B cell (primary cell): ENCODE results near the gene CHIA. TPM values are rescaled to one million over a fixed set of nuclear protein-coding genes. Genes with fewer than 3 reads are reported as not detected.

ENCODE experiments used
- ATAC-seq: fragments of 200-7000 bp; cut with Tn5 transposase; one replicate; pipeline ENCODE4 v1.10.0; 2021; ENCODE audit warnings: low read depth, mild to moderate bottlenecking, moderate number of reproducible peaks, moderate library complexity
- CTCF ChIA-PET: fragments of 350-600 bp; sonication (Branson Sonifier 250); formaldehyde crosslinking; loops from one replicate; lab custom pipeline; 2021; ENCODE audit warnings: antibody characterized with exemption, inconsistent platforms; lab: Charles Lee
- POLR2A ChIA-PET: fragments of 350-600 bp; sonication (Branson Sonifier 250); formaldehyde crosslinking; loops from one replicate; lab custom pipeline; 2021; ENCODE audit warnings: antibody characterized with exemption; lab: Charles Lee
- DNase-seq: peaks from one replicate; pipeline ENCODE4 v3.0.0; 2013
- H2AFZ ChIP-seq: 2 replicates; pipeline ENCODE4 v1.6.1; 2012; ENCODE audit warnings: mild to moderate bottlenecking, low read depth, low read length; ENCODE audit not compliant: insufficient read depth, poor library complexity, severe bottlenecking
- H3K27ac ChIP-seq, 2 donors: 1 replicate in 1 of 2; 2 replicates in 1 of 2; pipeline ENCODE4 v1.5.1; 2012 to 2013; ENCODE audit warnings: low read length in 2 of 2, mild to moderate bottlenecking in 2 of 2, moderate library complexity in 1 of 2
- H3K27me3 ChIP-seq, 4 experiments: fragments of 200-600 bp in 1 of 4; sonication (generic) in 1 of 4; replicated peaks in 1 of 4; 1 replicate in 2 of 4; 2 replicates in 2 of 4; pipeline versions ENCODE4 v1.6.1 to v1.7.0; 2013 to 2016; ENCODE audit warnings: low read length in 3 of 4, mild to moderate bottlenecking in 2 of 4, mixed read lengths in 1 of 4, moderate library complexity in 1 of 4; ENCODE audit not compliant: insufficient read depth in 4 of 4, control insufficient read depth in 3 of 4; ENCODE audit errors: control extremely low read depth in 1 of 4
- H3K36me3 ChIP-seq, 2 experiments: replicated peaks in 1 of 2; 1 replicate in 1 of 2; 2 replicates in 1 of 2; pipeline versions ENCODE4 v1.6.1 to v1.7.1; 2013; ENCODE audit warnings: low read length in 1 of 2; ENCODE audit not compliant: insufficient read depth in 2 of 2, control insufficient read depth in 1 of 2; ENCODE audit errors: control extremely low read depth in 1 of 2, extremely low read depth in 1 of 2
- H3K4me1 ChIP-seq, 2 donors: fragments of 200-600 bp in 1 of 2; sonication (generic) in 1 of 2; 1 replicate in 1 of 2; 2 replicates in 1 of 2; pipeline versions ENCODE4 v1.5.1 to v1.6.1; 2013 to 2017; ENCODE audit warnings: low read length in 2 of 2; ENCODE audit not compliant: control insufficient read depth in 2 of 2, insufficient read depth in 2 of 2
- H3K4me2 ChIP-seq: replicated peaks from 2 replicates; pipeline ENCODE3; 2012; ENCODE audit warnings: mild to moderate bottlenecking, low read depth, low read length; ENCODE audit not compliant: poor library complexity, severe bottlenecking
- H3K4me3 ChIP-seq, 5 experiments: fragments of 200-600 bp in 1 of 5; sonication (generic) in 1 of 5; 1 replicate in 3 of 5; 2 replicates in 2 of 5; pipeline versions ENCODE4 v1.5.1 to v1.7.0; 2011 to 2016; ENCODE audit warnings: low read length in 4 of 5, mild to moderate bottlenecking in 4 of 5, low read depth in 2 of 5, control low read depth in 1 of 5, moderate library complexity in 1 of 5; ENCODE audit not compliant: insufficient read depth in 1 of 5; ENCODE audit errors: control extremely low read depth in 1 of 5, extremely low read depth in 1 of 5
- H3K79me2 ChIP-seq: fragments of 200-600 bp; sonication (generic); one replicate; pipeline ENCODE4 v1.6.0; 2016; ENCODE audit warnings: low read length; ENCODE audit not compliant: control insufficient read depth, insufficient read depth
- H3K9ac ChIP-seq: fragments of 200-600 bp; sonication (generic); 2 replicates; pipeline ENCODE4 v1.6.1; 2017; ENCODE audit warnings: mild to moderate bottlenecking, low read length, moderate library complexity
- H3K9me3 ChIP-seq, 3 donors: one replicate each; pipeline versions ENCODE4 v1.6.1 to v1.7.1; 2013; ENCODE audit warnings: low read length in 2 of 3; ENCODE audit not compliant: control insufficient read depth in 2 of 3, insufficient read depth in 1 of 3; ENCODE audit errors: control extremely low read depth in 1 of 3
- H4K20me1 ChIP-seq: 2 replicates; pipeline ENCODE4 v1.6.0; 2012; ENCODE audit warnings: mild to moderate bottlenecking, low read length; ENCODE audit not compliant: insufficient read depth, control insufficient read depth, poor library complexity, severe bottlenecking
- H3K27ac Mint-ChIP-seq: one replicate; pipeline ENCODE4 v1.8.0; 2021; ENCODE audit warnings: mixed read lengths
- H3K27me3 Mint-ChIP-seq: one replicate; pipeline ENCODE4 v1.8.0; 2021; ENCODE audit warnings: mixed read lengths
- H3K4me1 Mint-ChIP-seq: one replicate; pipeline ENCODE4 v1.8.0; 2021; ENCODE audit warnings: mixed read lengths
- H3K4me3 Mint-ChIP-seq: one replicate; pipeline ENCODE4 v1.8.0; 2021; ENCODE audit warnings: mixed read lengths
- H3K9me3 Mint-ChIP-seq: one replicate; pipeline ENCODE4 v1.8.0; 2022; ENCODE audit warnings: mixed read lengths; ENCODE audit not compliant: insufficient read depth
- CTCF ChIP-seq: fragments of 200-600 bp; IDR thresholded peaks from one replicate; pipeline ENCODE4 v1.8.0; 2022; ENCODE audit warnings: antibody characterized with exemption, mild to moderate bottlenecking
- EZH2 ChIP-seq: IDR thresholded peaks from 2 replicates; pipeline ENCODE4 v1.6.1; 2012; ENCODE audit warnings: borderline replicate concordance, low read depth, mild to moderate bottlenecking, moderate library complexity, low read length; ENCODE audit not compliant: insufficient read depth, poor library complexity, severe bottlenecking
- WGBS: methylation state at CpG from one replicate; pipeline ENCODE4 v1.1.5; 2013; ENCODE audit warnings: missing lambda C conversion rate; ENCODE audit not compliant: insufficient coverage; 5-methylcytosine and 5-hydroxymethylcytosine counted together
- intact Hi-C: fragments of 100-400 bp; cut with micrococcal nuclease; formaldehyde crosslinking; loops from one replicate; pipeline ENCODE4 v1.10.0; 2022
- polyA plus RNA-seq: library from polyadenylated mRNA; depleted of rRNA; stranded (reverse); fragments of >200 nt; gene quantifications from 2 replicates; pipeline ENCODE4 v1.2.3, GENCODE V29; 2012
- total RNA-seq, 2 donors: library from RNA; stranded (reverse); fragments of 120-200 nt in 1 of 2; gene quantifications; 1 replicate in 1 of 2; 2 replicates in 1 of 2; pipeline versions ENCODE4 v1.2.3 to v1.2.4, GENCODE V29; 2013 to 2022

The CHIA gene
- total and polyA plus RNA-seq, 2 donors (not counting 1 experiment from before 2014, with no cell fraction given) = not detected

- Histone ChIP-seq H3K79me2 (no peaks in the 10 kb centered on the region), H3K4me3 (no peak overlapping the region), H3K36me3 (no peaks in the 10 kb centered on the region), H3K9ac (no peak overlapping the region), H3K4me2 (no peak overlapping the region), H3K27me3 (peaks cover 0 to 5% (median 1%) of the 10 kb centered on the region in 4 experiments), H3K4me1 (no peaks in the 10 kb centered on the region), H3K9me3 (peaks cover 0 to 5% (median 0%) of the 10 kb centered on the region in 3 donors), H2AFZ (no peak overlapping the region), H4K20me1 (no peaks in the 10 kb centered on the region), H3K27ac (no peak overlapping the region)
- DNase-seq (no peak), ATAC-seq (no peak)
- no peak overlapping the region for H3K27ac Mint-ChIP-seq
- no peaks in the 10 kb centered on the region for H3K9me3 Mint-ChIP-seq
- H3K4me3 Mint-ChIP-seq = no peak overlapping the region
- peaks cover 2% of the 10 kb centered on the region for H3K4me1 Mint-ChIP-seq
- no peak for TF ChIP-seq CTCF
- TF ChIP-seq EZH2 = no peak
- intact Hi-C loops = no loop called here
- POLR2A ChIA-PET = no interaction called here
- 88% methylated on average over 4 of the region's 4 CpGs for WGBS
- H3K27me3 Mint-ChIP-seq = peaks cover 12% of the 10 kb centered on the region
- CTCF ChIA-PET = no interaction called here
Observed at GRCh38 chr1:111279144-111279543, 11.5 kb upstream of the CHIA start.

- TF ChIP-seq EZH2 (no peak), CTCF (no peak)
- peaks cover 0 to 5% (median 0%) of the 10 kb centered on the region in 4 experiments for H3K27me3 ChIP-seq
- POLR2A ChIA-PET = no interaction called here
- H4K20me1 ChIP-seq = no peaks in the 10 kb centered on the region
- H3K79me2 ChIP-seq = no peaks in the 10 kb centered on the region
- intact Hi-C loops = no loop called here
- CTCF ChIA-PET = no interaction called here
- no peak overlapping the region for H3K4me2 ChIP-seq
- H3K27me3 Mint-ChIP-seq = peaks cover 12% of the 10 kb centered on the region
- no peaks in the 10 kb centered on the region for H3K4me1 Mint-ChIP-seq
- no peak overlapping the region for H3K4me3 ChIP-seq
- ATAC-seq = no peak
- H3K36me3 ChIP-seq = no peaks in the 10 kb centered on the region
- H3K9me3 Mint-ChIP-seq = no peaks in the 10 kb centered on the region
- H3K9me3 ChIP-seq = peaks cover 0 to 5% (median 0%) of the 10 kb centered on the region in 3 donors
- H3K27ac ChIP-seq = no peak overlapping the region
- no peak for DNase-seq
- H3K27ac Mint-ChIP-seq = no peak overlapping the region
- no peak overlapping the region for H2AFZ ChIP-seq
- no peak overlapping the region for H3K9ac ChIP-seq
- H3K4me1 ChIP-seq = no peaks in the 10 kb centered on the region
- no peak overlapping the region for H3K4me3 Mint-ChIP-seq
Observed at GRCh38 chr1:111280267-111280666, 10.4 kb upstream of the CHIA start.
